ENCODE results near the gene HS6ST2. TPM values are rescaled to one million over a fixed set of nuclear protein-coding genes. Genes with fewer than 3 reads are reported as not detected.

Gene HS6ST2
- total and polyA plus RNA-seq, 10 of the 15 experiments (the other 5 are each of a cell fraction or from before 2014, with no cell fraction given): not detected

DNA sequence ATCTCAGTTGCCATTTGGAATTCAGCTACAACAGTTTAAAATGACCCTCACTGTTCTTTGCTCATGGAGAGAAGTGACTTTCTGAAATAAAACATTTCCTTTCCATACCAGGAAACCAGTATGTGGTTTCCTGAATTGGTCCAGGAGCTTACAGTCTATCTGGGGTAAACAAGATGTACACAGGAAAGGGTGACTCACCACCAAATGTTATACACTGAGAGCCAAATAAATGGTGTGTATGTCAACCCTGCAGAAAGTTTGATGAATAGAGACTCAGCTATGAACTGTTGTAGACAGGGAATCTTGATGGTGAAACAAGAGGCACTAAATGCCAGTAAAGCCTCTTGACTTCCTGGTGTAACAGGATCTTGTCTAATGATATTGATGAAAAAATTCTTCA, 100.4 kb downstream of the HS6ST2 start:
- Histone ChIP-seq H2AFZ (ENCODE audit: control insufficient read depth, low read depth, low read length) (no peak overlapping the region), H4K20me1 (ENCODE audit: control insufficient read depth, insufficient read depth) (no peaks in the 10 kb centered on the region), H3K4me3 (no peak overlapping the region), H3K36me3 (ENCODE audit: control insufficient read depth in 2 of 2, insufficient read depth in 2 of 2, low read length in 1 of 2) (no peaks in the 10 kb centered on the region), H3K27me3 (replicated peaks in 1 of 2; ENCODE audit: control insufficient read depth in 2 of 2, insufficient read depth in 2 of 2, low read length in 1 of 2) (no peaks in the 10 kb centered on the region), H3K4me1 (ENCODE audit: control insufficient read depth, insufficient read depth, low read length) (no peaks in the 10 kb centered on the region), H3K9ac (ENCODE audit: control insufficient read depth, insufficient read depth, low read length) (no peak overlapping the region), H3K79me2 (ENCODE audit: control insufficient read depth, insufficient read depth, low read length) (no peaks in the 10 kb centered on the region), H3K9me3 (replicated peaks; ENCODE audit: control insufficient read depth, insufficient read depth, low read length) (no peaks in the 10 kb centered on the region; the same call in 2 of the 3 replicates), H3K27ac (ENCODE audit: control insufficient read depth, insufficient read depth) (no peak overlapping the region), H3K4me2 (ENCODE audit: control insufficient read depth, insufficient read depth) (no peak overlapping the region)
- ChIA-PET RAD21 (ENCODE audit: unreplicated experiment) (no interaction called here), CTCF (no interaction called here), POLR2A (no interaction called here), SMC1A (ENCODE audit: uncharacterized antibody, unreplicated experiment) (no interaction called here)
- DNase-seq (ENCODE audit: low read depth, low spot score) (no peak), ATAC-seq (no peak), FAIRE-seq (no peak)
- intact Hi-C loops (cut with micrococcal nuclease; ENCODE audit: unreplicated experiment): no loop called here
- TF ChIP-seq BMI1 (IDR thresholded peaks at IDR 0.05; ENCODE audit: borderline replicate concordance) (no peak), KDM1A (IDR thresholded peaks at IDR 0.05; ENCODE audit: borderline replicate concordance) (no peak), ZSCAN29 (IDR thresholded peaks at IDR 0.05) (no peak), SMARCA5 (IDR thresholded peaks at IDR 0.05) (no peak), CBX5 (IDR thresholded peaks at IDR 0.05; ENCODE audit: low read depth) (no peak), STAT3 (IDR thresholded peaks at IDR 0.05; ENCODE audit: low read depth, low read length) (no peak), SUZ12 (IDR thresholded peaks at IDR 0.05; ENCODE audit: unreplicated experiment) (no peak), PAX5 (IDR thresholded peaks at IDR 0.05; ENCODE audit: borderline replicate concordance, low read depth, low read length) (no peak), KAT2A (conservative IDR thresholded peaks at IDR 0.05; ENCODE audit: control insufficient read depth, low read depth, low read length) (no peak), MYC (IDR thresholded peaks at IDR 0.05; ENCODE audit: insufficient read depth, insufficient read length, insufficient replicate concordance, low read length, severe bottlenecking) (no peak), SPI1 (IDR thresholded peaks at IDR 0.05; ENCODE audit: borderline replicate concordance, insufficient read depth, low read depth, low read length) (no peak), CREM (IDR thresholded peaks at IDR 0.05; ENCODE audit: low read depth) (no peak), SMAD5 (IDR thresholded peaks at IDR 0.05; ENCODE audit: low read depth) (no peak)
- TF ChIP-seq, protein P1, sequence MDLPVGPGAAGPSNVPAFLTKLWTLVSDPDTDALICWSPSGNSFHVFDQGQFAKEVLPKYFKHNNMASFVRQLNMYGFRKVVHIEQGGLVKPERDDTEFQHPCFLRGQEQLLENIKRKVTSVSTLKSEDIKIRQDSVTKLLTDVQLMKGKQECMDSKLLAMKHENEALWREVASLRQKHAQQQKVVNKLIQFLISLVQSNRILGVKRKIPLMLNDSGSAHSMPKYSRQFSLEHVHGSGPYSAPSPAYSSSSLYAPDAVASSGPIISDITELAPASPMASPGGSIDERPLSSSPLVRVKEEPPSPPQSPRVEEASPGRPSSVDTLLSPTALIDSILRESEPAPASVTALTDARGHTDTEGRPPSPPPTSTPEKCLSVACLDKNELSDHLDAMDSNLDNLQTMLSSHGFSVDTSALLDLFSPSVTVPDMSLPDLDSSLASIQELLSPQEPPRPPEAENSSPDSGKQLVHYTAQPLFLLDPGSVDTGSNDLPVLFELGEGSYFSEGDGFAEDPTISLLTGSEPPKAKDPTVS (IDR thresholded peaks at IDR 0.05; ENCODE audit: low read depth, low read length): no peak
- TF ChIP-seq, protein P2, sequence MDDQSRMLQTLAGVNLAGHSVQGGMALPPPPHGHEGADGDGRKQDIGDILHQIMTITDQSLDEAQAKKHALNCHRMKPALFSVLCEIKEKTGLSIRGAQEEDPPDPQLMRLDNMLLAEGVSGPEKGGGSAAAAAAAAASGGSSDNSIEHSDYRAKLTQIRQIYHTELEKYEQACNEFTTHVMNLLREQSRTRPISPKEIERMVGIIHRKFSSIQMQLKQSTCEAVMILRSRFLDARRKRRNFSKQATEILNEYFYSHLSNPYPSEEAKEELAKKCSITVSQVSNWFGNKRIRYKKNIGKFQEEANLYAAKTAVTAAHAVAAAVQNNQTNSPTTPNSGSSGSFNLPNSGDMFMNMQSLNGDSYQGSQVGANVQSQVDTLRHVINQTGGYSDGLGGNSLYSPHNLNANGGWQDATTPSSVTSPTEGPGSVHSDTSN (IDR thresholded peaks at IDR 0.05; ENCODE audit: insufficient replicate concordance, low read depth, low read length): no peak
- TF ChIP-seq, protein P3, sequence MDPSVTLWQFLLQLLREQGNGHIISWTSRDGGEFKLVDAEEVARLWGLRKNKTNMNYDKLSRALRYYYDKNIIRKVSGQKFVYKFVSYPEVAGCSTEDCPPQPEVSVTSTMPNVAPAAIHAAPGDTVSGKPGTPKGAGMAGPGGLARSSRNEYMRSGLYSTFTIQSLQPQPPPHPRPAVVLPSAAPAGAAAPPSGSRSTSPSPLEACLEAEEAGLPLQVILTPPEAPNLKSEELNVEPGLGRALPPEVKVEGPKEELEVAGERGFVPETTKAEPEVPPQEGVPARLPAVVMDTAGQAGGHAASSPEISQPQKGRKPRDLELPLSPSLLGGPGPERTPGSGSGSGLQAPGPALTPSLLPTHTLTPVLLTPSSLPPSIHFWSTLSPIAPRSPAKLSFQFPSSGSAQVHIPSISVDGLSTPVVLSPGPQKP (IDR thresholded peaks at IDR 0.05; ENCODE audit: low read depth, low read length): no peak
- TF ChIP-seq, protein P4, sequence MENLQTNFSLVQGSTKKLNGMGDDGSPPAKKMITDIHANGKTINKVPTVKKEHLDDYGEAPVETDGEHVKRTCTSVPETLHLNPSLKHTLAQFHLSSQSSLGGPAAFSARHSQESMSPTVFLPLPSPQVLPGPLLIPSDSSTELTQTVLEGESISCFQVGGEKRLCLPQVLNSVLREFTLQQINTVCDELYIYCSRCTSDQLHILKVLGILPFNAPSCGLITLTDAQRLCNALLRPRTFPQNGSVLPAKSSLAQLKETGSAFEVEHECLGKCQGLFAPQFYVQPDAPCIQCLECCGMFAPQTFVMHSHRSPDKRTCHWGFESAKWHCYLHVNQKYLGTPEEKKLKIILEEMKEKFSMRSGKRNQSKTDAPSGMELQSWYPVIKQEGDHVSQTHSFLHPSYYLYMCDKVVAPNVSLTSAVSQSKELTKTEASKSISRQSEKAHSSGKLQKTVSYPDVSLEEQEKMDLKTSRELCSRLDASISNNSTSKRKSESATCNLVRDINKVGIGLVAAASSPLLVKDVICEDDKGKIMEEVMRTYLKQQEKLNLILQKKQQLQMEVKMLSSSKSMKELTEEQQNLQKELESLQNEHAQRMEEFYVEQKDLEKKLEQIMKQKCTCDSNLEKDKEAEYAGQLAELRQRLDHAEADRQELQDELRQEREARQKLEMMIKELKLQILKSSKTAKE (IDR thresholded peaks at IDR 0.05; ENCODE audit: low read depth, poor library complexity, severe bottlenecking): no peak
- in situ Hi-C loops (cut with MboI): no loop called here
- no TSS peak for BruUV-seq (replicated peaks)

Data from GM12878 (cell line).